Testis (tissue), 2 donors: ENCODE results near the gene SLC17A9.

Source experiments
- CTCF ChIP-seq, 3 experiments: fragments of 450-650 bp in 2 of 3; fragments of 200-600 bp in 1 of 3; sonication (generic) in 1 of 3; IDR thresholded peaks; one replicate each; pipeline ENCODE4 v1.5.1; 2016 to 2019; ENCODE audit warnings: antibody characterized with exemption in 3 of 3, mild to moderate bottlenecking in 2 of 3, moderate library complexity in 1 of 3
- POLR2A ChIP-seq: fragments of 450-650 bp; IDR thresholded peaks from one replicate; pipeline ENCODE4 v1.6.1; 2017; ENCODE audit warnings: antibody characterized with exemption, mild to moderate bottlenecking, moderate library complexity

- TF ChIP-seq POLR2A (no peak), CTCF (IDR thresholded peaks at IDR 0.05) (no peak)
Observed at GRCh38 chr20:62971211-62971949, 18.9 kb downstream of the SLC17A9 start.
